TTC549 (cell line): ENCODE data around the gene PHF5A.
A peak's percentile ranks its signal among the peaks of the same experiment; 100 is the strongest.
"Not testable (repeated sequence)": the region's sequence is repeated elsewhere in the genome, so short reads cannot be mapped to it uniquely, and the experiment has no call there.

ENCODE experiments used
- FAIRE-seq: peaks from 2 replicates; lab custom pipeline; 2012; peaks lifted over from hg19 to GRCh38; lab: Jason Lieb, UNC

The PHF5A gene

DNA sequence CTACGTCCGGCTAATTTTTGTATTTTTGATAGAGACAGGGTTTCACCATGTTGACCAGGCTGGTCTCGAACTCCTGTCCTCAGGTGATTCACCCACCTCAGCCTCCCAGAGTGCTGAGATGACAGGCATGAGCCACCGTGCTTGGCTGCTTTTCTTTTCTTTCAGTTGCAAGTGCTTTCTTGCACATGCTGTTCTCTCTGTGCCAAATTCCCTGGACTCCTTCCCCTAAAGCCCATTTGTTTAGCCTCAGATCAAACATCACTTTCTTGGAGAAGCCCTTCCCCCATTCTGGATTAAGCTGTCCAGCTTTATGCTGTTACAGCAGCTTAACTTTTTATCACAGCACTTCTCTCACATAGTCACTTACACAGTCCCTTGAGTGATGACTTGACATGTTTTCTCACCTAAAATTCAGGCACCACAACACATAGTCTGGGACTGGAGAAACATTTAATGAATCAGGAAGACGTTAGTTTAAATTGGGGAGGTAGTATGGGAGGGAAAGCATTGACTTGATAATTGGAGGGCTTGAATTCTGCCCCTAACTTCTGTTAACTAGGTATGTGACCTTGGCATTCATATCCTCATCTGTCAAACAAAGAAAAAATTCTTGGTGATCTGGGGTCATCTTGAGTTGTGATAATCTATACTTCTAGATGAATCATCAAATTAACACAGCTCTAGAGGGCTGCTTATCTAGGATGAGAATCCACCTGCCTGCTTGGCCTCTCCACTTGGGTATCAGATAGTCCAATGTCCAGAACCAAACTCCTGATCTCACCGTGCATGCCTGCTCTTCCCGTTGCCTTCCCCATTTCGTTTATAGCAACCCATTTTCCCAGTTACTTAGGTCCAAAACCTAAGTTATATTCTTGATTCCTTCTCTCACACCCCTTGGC lies 18.8 kb upstream of the PHF5A start:
- FAIRE-seq: no peak

GRCh38 chr22:41485033-41485432 lies 16.5 kb upstream of the PHF5A start:
- no peak for FAIRE-seq

DNA sequence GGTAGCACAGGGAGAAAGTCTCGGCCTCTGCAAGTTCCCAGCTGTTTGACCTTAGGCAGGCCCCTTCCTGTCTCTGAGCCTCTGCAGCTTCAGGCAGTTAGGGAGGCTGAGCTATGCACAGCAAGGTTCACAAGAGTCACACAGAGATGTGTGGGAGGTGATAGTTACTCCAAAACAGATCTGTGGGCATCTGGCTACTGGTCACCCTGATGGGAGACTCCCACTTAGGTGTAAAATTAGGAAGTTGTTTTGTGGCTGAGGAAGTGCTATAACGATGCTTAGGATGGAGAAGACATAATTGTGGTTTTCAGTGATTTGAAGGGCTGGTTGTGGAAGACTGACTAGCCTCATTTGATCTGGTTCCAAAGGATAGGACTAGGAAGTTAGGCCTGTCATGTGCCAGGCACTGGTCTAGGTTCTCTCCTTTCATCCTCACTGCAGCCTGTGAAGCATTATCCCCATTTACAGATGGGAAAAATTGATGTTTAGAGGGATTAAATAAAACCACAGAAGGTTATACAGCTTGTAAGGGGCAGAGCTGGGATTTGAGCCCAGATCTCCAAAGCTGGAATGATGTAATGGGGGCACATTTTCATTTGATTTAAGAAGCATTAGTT lies 13.9 kb upstream of the PHF5A start:
- FAIRE-seq: no peak

DNA sequence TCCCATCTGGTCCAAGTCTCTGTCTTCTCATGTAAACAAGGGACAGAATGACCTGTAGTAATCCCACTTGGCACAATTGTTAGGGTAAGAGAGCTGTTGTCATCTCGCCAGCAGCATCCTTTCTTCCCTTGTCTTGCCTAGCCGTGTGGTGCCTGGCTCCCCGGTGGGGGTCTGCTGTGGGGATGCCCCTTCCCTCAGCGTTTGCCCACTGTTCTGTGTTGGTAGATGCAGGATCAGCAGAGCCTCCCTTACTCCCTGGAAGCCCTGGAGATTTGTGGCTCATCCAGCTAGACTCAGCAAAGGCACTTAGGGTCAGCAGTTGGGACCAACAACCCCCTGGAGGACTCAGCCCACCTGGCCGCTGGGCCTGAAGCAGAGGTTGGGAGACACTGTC lies 13.4 kb upstream of the PHF5A start:
- FAIRE-seq: no peak

DNA sequence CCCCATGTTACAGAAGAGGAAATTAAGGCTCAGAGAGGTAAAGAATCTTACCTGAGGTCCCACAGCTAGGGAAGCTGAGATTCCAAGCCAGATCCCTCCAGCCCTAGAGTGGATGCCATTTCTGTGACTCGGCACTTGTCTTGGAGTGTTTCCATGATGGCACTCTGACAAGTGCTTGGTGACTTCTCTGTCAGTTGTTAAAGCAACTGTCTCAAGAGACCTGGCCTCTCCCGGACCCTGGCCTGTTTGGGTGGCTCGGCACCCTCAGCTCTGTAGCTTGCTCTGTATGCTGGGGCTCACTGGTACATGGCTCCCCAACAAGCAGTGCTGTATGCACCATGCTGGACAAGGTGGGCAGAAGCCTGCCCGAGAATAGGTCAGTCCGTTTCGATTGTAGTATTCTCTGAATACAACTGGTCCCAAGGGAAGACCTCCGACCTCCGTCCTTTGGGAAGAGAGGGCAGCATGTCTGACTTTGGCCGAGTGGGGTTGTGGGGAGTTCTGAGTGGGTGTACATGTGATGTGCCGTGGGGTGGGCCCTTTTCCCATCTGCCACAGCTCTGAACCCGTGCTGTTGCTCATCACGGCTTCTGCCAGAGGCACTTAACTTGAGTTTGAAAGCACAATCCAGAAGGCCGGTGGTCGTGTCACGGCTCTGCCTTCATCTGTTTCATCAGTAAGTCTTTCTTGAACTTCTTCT lies 12.8 kb upstream of the PHF5A start:
- no peak for FAIRE-seq

DNA sequence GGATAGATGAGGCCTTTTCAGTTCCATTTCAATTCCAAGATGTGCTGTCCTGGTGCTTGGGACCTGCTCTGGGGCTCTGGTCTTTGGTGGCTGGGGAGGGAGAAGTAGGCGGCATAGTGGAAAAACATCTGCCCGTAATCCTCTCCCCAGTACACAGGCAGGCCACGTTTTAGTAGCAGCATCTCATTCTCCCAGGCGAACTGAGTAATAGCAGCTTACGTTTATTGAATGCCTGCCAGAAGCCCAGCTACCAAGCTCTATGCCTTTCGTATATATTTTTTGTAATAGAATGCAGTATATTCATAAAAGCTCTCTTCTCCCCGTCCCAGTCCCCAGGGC lies 11.9 kb upstream of the PHF5A start:
- no peak for FAIRE-seq

- no peak for FAIRE-seq
Observed at GRCh38 chr22:41479671-41480396, 11.3 kb upstream of the PHF5A start.

- no peak for FAIRE-seq
Observed at GRCh38 chr22:41478891-41479521, 10.5 kb upstream of the PHF5A start.

GRCh38 chr22:41478473-41478872 lies 10.0 kb upstream of the PHF5A start:
- no peak for FAIRE-seq

GRCh38 chr22:41474872-41475451 lies 6.5 kb upstream of the PHF5A start:
- no peak for FAIRE-seq

DNA sequence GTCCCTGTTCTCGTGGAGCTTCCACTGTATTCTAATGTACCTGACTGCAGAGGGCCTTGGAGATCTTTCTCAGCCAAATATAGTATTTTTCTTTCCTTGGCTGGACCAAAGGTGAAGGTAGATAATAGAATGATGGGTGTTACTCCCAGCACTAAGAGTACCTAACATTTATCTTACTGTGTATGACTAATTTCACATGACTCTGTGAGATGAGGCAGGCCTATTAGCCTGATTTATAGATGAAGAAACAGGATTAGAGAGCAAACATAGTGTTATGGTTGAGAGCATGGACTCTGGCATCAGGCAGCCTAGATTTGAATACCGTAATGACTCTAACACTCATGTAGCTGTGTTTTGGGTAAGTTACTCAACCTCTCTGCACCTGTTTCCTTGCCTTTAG lies 3.1 kb upstream of the PHF5A start:
- FAIRE-seq: no peak

- FAIRE-seq: no peak
Observed at GRCh38 chr22:41470886-41471285, 2.4 kb upstream of the PHF5A start.

DNA sequence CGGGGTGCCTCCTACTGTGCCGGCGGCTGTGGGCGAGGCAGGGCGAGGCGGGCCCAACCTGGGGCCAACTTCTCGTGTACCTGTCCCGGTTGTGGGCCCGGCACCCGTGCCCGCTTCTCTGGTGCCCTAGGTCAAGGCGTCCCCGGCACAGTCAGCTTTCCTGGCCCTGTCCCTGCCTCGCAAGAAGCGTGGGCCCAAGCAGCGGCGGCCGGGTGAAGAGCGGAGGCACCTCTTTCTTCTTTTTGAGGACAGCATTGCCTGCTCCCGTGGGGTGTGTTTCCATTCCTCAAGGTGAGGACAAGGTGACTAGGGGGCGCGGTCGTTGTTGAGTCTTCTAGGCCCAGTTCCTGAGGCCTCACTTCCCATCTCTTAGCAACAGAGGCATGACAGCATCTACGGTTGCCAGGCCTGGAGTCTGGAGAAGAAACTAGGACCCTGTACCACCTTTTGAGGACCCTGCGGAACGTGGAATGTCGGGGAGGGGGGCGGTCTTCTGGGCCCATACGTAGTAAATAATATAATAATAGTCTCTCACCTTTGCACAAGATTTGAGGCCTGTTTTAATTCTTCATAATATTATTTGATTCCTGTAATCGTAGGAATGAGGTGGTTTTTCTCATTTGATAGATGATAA lies 843 bp upstream of the PHF5A start:
- FAIRE-seq: no peak

- FAIRE-seq: no peak
Observed at GRCh38 chr22:41461901-41462300, 6.6 kb downstream of the PHF5A start.

- not testable (repeated sequence) for FAIRE-seq
Observed at GRCh38 chr22:41460071-41460470, 8.4 kb downstream of the PHF5A start.

DNA sequence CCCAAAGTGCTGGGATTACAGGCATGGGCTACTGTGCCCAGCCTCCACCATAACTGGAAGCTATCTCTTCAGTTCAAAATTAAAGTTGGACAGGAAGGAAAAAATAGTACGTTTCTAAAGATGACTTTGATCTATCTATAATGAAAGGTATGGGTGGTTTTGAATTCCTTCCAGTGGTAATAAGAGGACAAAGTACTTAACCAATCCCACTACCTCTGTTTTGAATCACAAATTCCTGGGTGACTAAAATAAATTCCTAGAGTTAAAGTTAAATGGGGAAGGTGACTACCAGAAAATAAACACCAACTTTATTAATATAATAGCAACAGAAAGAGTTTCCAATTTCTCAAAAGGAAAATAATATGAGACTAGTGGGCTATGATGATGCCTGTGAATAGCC lies 9.1 kb downstream of the PHF5A start:
- FAIRE-seq: no peak

GRCh38 chr22:41458161-41458728 lies 10.2 kb downstream of the PHF5A start:
- no peak for FAIRE-seq

DNA sequence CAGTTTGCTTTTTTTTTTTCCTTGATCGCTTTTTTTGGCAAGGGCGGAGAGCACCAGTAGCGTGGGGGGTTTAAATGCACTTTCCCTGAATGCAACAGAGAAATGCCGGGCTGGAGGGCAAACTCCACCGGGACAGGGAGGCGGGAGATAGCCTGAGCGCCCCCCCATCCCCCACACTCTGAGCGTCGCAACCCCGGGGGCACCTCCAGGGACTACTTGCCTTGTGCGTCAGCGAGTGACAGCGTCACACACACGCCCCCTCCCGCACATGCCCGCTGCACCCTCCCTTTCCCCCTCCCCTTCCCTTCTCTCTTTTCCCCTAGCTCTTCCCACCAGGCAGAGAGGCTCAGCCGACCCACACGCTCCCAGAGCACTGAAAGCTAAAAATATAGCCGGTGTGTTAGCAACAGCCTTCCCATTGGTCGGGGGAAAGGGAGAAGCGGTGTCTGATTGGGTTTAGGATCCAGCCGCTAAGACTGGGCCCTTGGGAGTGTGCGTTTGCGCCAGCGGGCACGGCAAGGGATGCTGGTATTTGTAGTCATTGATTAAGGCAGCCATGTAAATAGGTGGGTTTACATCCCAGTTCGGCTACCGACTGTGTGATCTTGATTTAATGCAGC lies 20.2 kb downstream of the PHF5A start:
- peak; percentile 98 for FAIRE-seq

GRCh38 chr22:41447435-41448188 lies 20.9 kb downstream of the PHF5A start:
- FAIRE-seq: no peak
